Activated CD8-positive, alpha-beta T cell treated with anti-CD3 and anti-CD28 coated beads for 36 hours (primary cell): ENCODE results near the gene RRAS. TPM values are rescaled to one million over a fixed set of nuclear protein-coding genes. Genes with fewer than 3 reads are reported as not detected.

ENCODE experiments used
- ATAC-seq: fragments of 200-7000 bp; cut with Tn5 transposase; one replicate; pipeline ENCODE4 v1.10.0; 2021; ENCODE audit warnings: mild to moderate bottlenecking, moderate library complexity
- CTCF ChIA-PET: fragments of 350-600 bp; sonication (Branson Sonifier 250); formaldehyde crosslinking; loops from one replicate; lab custom pipeline; 2021; ENCODE audit warnings: antibody characterized with exemption; lab: Charles Lee
- POLR2A ChIA-PET: fragments of 350-600 bp; sonication (Branson Sonifier 250); formaldehyde crosslinking; loops from one replicate; lab custom pipeline; 2021; ENCODE audit warnings: antibody characterized with exemption; lab: Charles Lee
- DNase-seq: peaks from one replicate; pipeline ENCODE4 v3.0.0-alpha.2; 2020
- H3K27ac Mint-ChIP-seq: one replicate; pipeline ENCODE4 v1.8.0; 2021; ENCODE audit warnings: mild to moderate bottlenecking, mixed read lengths
- H3K27me3 Mint-ChIP-seq: one replicate; pipeline ENCODE4 v1.8.0; 2021; ENCODE audit warnings: mixed read lengths
- H3K36me3 Mint-ChIP-seq: one replicate; pipeline ENCODE4 v1.8.0; 2021; ENCODE audit warnings: low read depth, mixed read lengths
- H3K4me1 Mint-ChIP-seq: one replicate; pipeline ENCODE4 v1.8.0; 2021; ENCODE audit warnings: low read depth, mixed read lengths
- H3K4me3 Mint-ChIP-seq: one replicate; pipeline ENCODE4 v1.8.0; 2021; ENCODE audit warnings: mild to moderate bottlenecking, moderate library complexity, mixed read lengths
- H3K9me3 Mint-ChIP-seq: one replicate; pipeline ENCODE4 v1.8.0; 2021; ENCODE audit warnings: mixed read lengths
- intact Hi-C: fragments of 100-400 bp; cut with micrococcal nuclease; formaldehyde crosslinking; loops from one replicate; pipeline ENCODE4 v1.10.0; 2022
- total RNA-seq, 2 experiments: library from RNA; stranded (reverse); gene quantifications; one replicate each; pipeline ENCODE4 v1.2.3, GENCODE V29; 2021
- TF ChIP-seq, protein P1 (sequence below): fragments of 200-600 bp; IDR thresholded peaks from one replicate; pipeline ENCODE4 v1.8.0; 2022; ENCODE audit warnings: antibody characterized with exemption, mild to moderate bottlenecking

The RRAS gene
- total RNA-seq, 2 experiments from 2014 or later, result 6.3 to 7.1 TPM

GRCh38 chr19:49592486-49593232, 47.3 kb downstream of the RRAS start:
- H3K9me3 Mint-ChIP-seq, result no peaks in the 10 kb centered on the region
- ChIA-PET POLR2A (interaction anchor here (0.6 to 5.3 kb wide), 9 partner anchors 12 to 105 kb away, joined by 3 to 48 read pairs (median 4); partner anchors contain the start of genes NOSIP, PRMT1, PRRG2 and RPL13A), CTCF (interaction anchor here (0.7 to 1.6 kb wide), 7 partner anchors 13 to 89 kb away, joined by 3 to 5 read pairs (median 3); partner anchors contain the start of gene RRAS)
- TF ChIP-seq, protein P1, sequence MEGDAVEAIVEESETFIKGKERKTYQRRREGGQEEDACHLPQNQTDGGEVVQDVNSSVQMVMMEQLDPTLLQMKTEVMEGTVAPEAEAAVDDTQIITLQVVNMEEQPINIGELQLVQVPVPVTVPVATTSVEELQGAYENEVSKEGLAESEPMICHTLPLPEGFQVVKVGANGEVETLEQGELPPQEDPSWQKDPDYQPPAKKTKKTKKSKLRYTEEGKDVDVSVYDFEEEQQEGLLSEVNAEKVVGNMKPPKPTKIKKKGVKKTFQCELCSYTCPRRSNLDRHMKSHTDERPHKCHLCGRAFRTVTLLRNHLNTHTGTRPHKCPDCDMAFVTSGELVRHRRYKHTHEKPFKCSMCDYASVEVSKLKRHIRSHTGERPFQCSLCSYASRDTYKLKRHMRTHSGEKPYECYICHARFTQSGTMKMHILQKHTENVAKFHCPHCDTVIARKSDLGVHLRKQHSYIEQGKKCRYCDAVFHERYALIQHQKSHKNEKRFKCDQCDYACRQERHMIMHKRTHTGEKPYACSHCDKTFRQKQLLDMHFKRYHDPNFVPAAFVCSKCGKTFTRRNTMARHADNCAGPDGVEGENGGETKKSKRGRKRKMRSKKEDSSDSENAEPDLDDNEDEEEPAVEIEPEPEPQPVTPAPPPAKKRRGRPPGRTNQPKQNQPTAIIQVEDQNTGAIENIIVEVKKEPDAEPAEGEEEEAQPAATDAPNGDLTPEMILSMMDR, result no peak
- DNase-seq (peak; percentile 55), ATAC-seq (no peak)
- H3K36me3 Mint-ChIP-seq, result peaks cover 11% of the 10 kb centered on the region
- H3K27ac Mint-ChIP-seq, result peak overlapping the region; percentile 81
- H3K4me1 Mint-ChIP-seq, result peaks cover 23% of the 10 kb centered on the region
- peak overlapping the region; percentile 77 for H3K4me3 Mint-ChIP-seq
- no peaks in the 10 kb centered on the region for H3K27me3 Mint-ChIP-seq
- intact Hi-C loops, result loop anchor here (2.0 to 5.0 kb wide), 2 partner anchors 48 to 85 kb away; partner anchors contain the start of genes PRMT1 and RRAS

- Mint-ChIP-seq H3K9me3 (no peaks in the 10 kb centered on the region), H3K4me3 (peak overlapping the region; percentile 77), H3K27ac (peak overlapping the region; percentile 81), H3K36me3 (peaks cover 9% of the 10 kb centered on the region), H3K4me1 (peaks cover 23% of the 10 kb centered on the region), H3K27me3 (no peaks in the 10 kb centered on the region)
- ATAC-seq (no peak), DNase-seq (peak; percentile 70)
- intact Hi-C loops, result loop anchor here (2.0 to 5.0 kb wide), 2 partner anchors 49 to 85 kb away; partner anchors contain the start of genes PRMT1 and RRAS
- ChIA-PET POLR2A (interaction anchor here (0.8 to 5.3 kb wide), 8 partner anchors 11 to 104 kb away, joined by 3 to 48 read pairs (median 4); partner anchors contain the start of genes NOSIP, PRMT1, PRRG2 and RRAS), CTCF (interaction anchor here (0.9 to 1.6 kb wide), 4 partner anchors 12 to 88 kb away, joined by 3 to 5 read pairs (median 4); partner anchors contain the start of gene NOSIP)
- TF ChIP-seq, protein P1, result no peak
These were observed 48.0 kb downstream of the RRAS start for GRCh38 chr19:49591731-49592485.

DNA sequence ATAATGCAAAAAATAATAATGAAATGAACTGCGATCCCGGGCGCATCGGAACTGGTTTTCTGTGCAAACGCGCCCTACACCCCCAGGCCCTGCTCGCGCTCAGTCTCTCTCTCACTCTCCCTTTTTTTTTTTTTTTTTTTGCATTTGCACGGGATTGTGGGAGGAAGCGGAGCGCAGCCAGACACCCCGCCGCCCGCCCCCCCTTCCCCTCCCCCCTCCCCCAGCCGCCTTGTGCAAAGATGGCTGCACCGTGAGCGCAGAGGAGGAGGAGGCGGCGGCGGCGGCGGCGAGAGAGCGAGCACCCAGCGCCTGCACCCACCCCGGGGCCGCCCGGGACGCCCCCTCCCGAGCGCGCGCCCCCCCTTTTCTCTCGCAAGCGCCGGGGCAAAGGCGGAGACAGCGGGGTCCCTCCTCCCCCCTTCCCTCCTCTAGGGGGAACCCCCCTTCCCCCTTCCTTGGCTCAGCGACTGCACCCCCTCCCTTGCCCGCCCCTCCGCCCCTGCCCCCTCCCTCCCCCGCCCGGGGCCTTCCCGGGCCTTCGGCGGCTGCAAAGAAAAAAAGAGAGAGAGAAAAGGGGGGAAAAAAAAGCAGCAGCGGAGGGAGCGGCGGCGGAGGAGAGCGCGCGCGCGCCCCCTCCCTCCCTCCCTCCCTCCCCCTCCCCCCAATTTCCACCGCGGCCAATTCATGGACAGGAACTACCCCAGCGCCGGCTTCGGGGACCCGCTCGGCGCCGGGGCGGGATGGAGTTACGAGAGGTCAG, 48.8 kb downstream of the RRAS start, which contains the start of gene PRR12:
Gene PRR12, plus strand, starts transcription at position 212 of the 760 bp plus-strand sequence. Its CDS starts 473 bp downstream, at position 685.
- ChIA-PET CTCF (interaction anchor here (0.7 to 1.2 kb wide), 5 partner anchors 11 to 85 kb away, joined by 3 to 4 read pairs (median 4); partner anchors contain the start of gene NOSIP), POLR2A (interaction anchor here (0.8 to 5.3 kb wide), 15 partner anchors 10 to 278 kb away, joined by 3 to 48 read pairs (median 3); partner anchors contain the start of genes NOSIP, PRMT1, PRRG2 and RPL13A)
- peak within 1 kb of the TSS; percentile 77 for H3K4me3 Mint-ChIP-seq
- TF ChIP-seq, protein P1, result no peak
- peak within 1 kb of the TSS; percentile 92 for H3K27ac Mint-ChIP-seq
- ATAC-seq, result peak; percentile 24
- intact Hi-C loops, result loop anchor here (1.0 to 5.0 kb wide), 2 partner anchors 11 to 86 kb away; partner anchors contain the start of genes NOSIP and PRMT1
- H3K27me3 Mint-ChIP-seq, result no peaks in the 10 kb centered on the region
- DNase-seq, result peak; percentile 85
- no peaks in the 10 kb centered on the region for H3K9me3 Mint-ChIP-seq
- peaks cover 23% of the 10 kb centered on the region for H3K4me1 Mint-ChIP-seq
- H3K36me3 Mint-ChIP-seq, result peaks cover 9% of the 10 kb centered on the region
